ENCODE data around the gene TEX30.

Gene TEX30

GRCh38 chr13:102774591-102775520, 1.3 kb upstream of the TEX30 start:
- peak overlapping the region; percentile 94 for H3K27ac ChIP-seq (replicated peaks)
- peak in 1 of 2 experiments; percentile 35 for DNase-seq (ENCODE audit: low read depth in 1 of 2, low spot score in 1 of 2)
- TF ChIP-seq CTCF (IDR thresholded peaks at IDR 0.05; ENCODE audit: insufficient read depth, low read length), result no peak
- TF ChIP-seq REST (IDR thresholded peaks at IDR 0.05; ENCODE audit: insufficient replicate concordance, low read depth), result no peak
- no peak for TF ChIP-seq SPI1 (IDR thresholded peaks at IDR 0.05; ENCODE audit: borderline replicate concordance, low read depth)

DNA sequence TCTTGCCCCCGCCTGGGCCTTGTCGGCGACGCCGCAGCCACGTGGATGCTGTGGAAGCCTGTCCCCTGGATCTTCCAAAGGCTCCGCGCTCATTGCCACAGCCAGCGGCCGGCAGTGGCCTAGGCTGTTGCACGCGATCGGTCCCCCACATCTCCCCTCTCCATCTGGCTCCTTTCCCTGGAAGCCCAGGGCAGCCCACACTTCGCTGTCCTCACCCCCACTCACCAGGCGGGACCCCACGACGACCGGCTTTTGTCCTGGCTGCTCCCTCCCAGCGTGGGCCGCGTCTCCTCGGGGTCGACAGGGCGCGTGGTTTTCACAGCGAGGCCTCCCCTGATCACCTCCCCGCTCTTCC, 605 bp upstream of the TEX30 start:
- DNase-seq (ENCODE audit: low read depth in 1 of 2, low spot score in 1 of 2), result no peak
- Histone ChIP-seq H3K27me3 (ENCODE audit: insufficient read depth, poor library complexity, severe bottlenecking) (no peaks in the 10 kb centered on the region), H3K4me3 (replicated peaks; ENCODE audit: insufficient read depth, low read length) (peak overlapping the region; percentile 56), H3K27ac (replicated peaks) (peak overlapping the region; percentile 94)
- no peak for TF ChIP-seq GABPA (IDR thresholded peaks at IDR 0.05; ENCODE audit: low read depth)
- no peak for TF ChIP-seq REST (IDR thresholded peaks at IDR 0.05; ENCODE audit: insufficient replicate concordance, low read depth)
- no peak; the same call in 1 of the 2 replicates for TF ChIP-seq POLR2AphosphoS5 (IDR thresholded peaks at IDR 0.05; ENCODE audit: low read depth)
- no peak for TF ChIP-seq CTCF (IDR thresholded peaks at IDR 0.05; ENCODE audit: insufficient read depth, low read length)
- TF ChIP-seq SPI1 (IDR thresholded peaks at IDR 0.05; ENCODE audit: borderline replicate concordance, low read depth), result no peak

More at GRCh38 chr13:102774591-102775520, 1.3 kb upstream of the TEX30 start:
- H3K4me3 ChIP-seq (replicated peaks; ENCODE audit: insufficient read depth, low read length), result no peak overlapping the region
- H3K27me3 ChIP-seq (ENCODE audit: insufficient read depth, poor library complexity, severe bottlenecking), result no peaks in the 10 kb centered on the region

DNA sequence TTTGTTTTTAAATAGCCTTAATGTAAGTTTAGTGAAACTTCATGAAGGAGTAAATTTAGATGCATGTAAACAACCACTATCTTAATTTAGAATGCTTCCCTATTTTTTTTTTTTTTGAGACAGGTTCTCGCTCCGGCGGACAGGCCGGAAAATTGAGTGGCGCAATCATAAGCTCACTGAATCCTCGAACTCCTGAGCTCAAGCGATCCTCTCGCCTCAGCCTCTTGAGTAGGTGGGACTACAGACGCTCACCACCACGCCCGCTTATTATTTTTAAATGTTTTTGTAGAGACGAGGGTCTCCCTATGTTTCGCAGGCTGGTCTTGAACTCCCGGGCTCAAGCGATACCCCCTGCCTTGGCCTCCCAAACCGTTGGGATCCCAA, 1.6 kb downstream of the TEX30 start:
- DNase-seq (ENCODE audit: low read depth in 1 of 2, low spot score in 1 of 2), result peak in 1 of 2 experiments; percentile 58
- Histone ChIP-seq H3K4me3 (replicated peaks; ENCODE audit: insufficient read depth, low read length) (peak overlapping the region; percentile 56), H3K27me3 (ENCODE audit: insufficient read depth, poor library complexity, severe bottlenecking) (no peaks in the 10 kb centered on the region), H3K27ac (replicated peaks) (peak overlapping the region; percentile 94)
- TF ChIP-seq SPI1 (IDR thresholded peaks at IDR 0.05; ENCODE audit: borderline replicate concordance, low read depth), result no peak
- no peak for TF ChIP-seq REST (IDR thresholded peaks at IDR 0.05; ENCODE audit: insufficient replicate concordance, low read depth)
- TF ChIP-seq POLR2AphosphoS5 (IDR thresholded peaks at IDR 0.05; ENCODE audit: low read depth), result no peak
- no peak for TF ChIP-seq GABPA (IDR thresholded peaks at IDR 0.05; ENCODE audit: low read depth)
- TF ChIP-seq CTCF (IDR thresholded peaks at IDR 0.05; ENCODE audit: insufficient read depth, low read length), result no peak
